Erythroblast (primary cell): ENCODE results near the gene PLCXD1.
"Not testable (repeated sequence)": the region's sequence is repeated elsewhere in the genome, so short reads cannot be mapped to it uniquely, and the experiment has no call there.

Experiments
- DNase-seq, 2 experiments: peaks; one replicate each; lab custom pipeline; 2025; lab: John Stamatoyannopoulos, UW
- GATA1 ChIP-seq: IDR thresholded peaks from 2 replicates; pipeline ENCODE4 v1.6.1; 2011; ENCODE audit warnings: low read depth, mild to moderate bottlenecking, control low read depth, low read length, moderate library complexity
- POLR2A ChIP-seq: IDR thresholded peaks from 2 replicates; pipeline ENCODE4 v1.6.1; 2011; ENCODE audit warnings: mild to moderate bottlenecking, low read length

PLCXD1 gene

DNA sequence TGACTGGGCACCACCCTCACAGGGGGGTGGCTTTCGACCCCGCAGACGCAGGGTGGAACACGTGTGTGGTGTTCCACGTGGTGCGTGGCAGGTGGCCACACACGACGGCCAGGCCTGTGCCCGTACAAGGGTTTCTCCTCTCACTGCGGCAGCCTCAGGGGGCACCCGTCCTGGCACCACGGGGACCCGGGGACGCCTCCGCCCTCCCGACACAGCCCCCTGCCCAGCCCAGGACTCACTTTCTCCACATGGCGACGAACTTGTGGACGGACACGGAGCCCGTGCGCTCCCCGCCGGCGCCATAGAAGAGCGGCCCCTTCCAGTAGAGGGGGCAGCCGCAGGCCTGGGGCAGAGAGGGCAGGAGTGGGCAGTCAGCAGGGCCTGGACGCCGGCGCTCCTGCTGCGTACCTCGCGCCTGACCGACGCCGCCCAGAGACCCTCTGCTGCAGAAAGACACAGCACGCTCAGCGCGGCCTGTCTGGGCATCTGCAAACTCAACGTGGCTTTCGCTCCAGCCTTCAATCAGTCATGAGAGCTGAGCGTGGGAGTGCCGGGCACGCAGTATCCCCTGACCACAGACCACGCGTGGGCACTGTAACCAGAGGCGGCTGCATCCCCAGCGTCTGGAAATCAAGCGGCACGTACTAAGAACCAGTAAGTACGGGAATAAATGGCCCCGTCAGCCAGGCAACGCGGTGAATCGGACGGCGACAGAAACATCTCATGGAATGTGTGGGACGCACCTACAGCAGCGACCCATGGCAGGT is 66.4 kb downstream of the PLCXD1 start:
- no peak for DNase-seq
- TF ChIP-seq GATA1 (no peak), POLR2A (no peak)

DNA sequence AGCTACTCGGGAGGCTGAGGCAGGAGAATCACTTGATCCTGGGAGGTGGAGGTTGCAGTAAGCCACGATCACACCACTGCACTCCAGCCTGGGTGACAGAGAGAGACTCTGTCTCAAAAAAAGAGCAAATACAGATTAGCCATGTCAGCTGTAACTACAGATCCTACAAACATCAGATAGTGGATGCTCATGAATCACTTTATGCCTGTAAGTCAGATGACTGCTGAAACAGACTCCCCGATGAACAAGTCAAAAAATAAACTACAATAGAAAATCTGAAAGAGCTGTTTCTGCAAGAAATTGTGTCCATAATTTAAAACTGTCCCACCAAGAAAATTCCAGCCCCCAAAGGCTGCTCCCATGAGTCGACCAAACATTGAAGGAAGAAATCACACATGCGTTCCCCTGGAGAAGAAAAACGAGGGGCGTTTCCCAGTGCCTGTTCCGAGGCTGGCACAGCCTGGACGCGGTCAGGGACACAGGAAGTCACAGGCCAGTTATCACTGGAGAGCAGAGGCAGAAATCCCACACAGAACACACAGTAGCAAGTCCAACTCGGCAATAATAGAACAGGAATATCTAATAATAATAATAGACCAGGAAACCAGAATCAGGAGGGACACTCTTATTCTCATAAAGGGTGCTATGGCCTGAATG is 67.4 kb downstream of the PLCXD1 start:
- TF ChIP-seq GATA1 (no peak), POLR2A (no peak)
- DNase-seq: no peak

DNA sequence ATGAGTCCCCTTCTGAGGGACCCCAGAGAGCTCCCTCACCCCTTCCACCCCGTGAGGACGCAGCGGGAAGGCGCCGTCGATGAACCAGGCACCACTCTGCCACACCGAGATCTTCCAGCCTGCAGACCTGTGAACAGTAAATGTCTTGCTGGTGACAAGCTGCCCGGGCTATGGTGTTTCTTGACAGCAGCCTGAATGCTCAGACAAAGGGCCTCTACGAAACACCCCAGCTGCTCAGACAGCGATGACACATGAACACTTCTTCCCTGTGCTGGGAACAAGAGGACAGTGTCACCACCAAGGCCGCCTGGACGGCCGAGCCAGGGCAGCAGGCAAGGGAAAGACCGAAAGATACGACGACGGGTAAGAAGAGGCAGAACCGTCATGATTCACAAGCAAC is 68.0 kb downstream of the PLCXD1 start:
- TF ChIP-seq GATA1 (no peak), POLR2A (no peak)
- no peak for DNase-seq

DNA sequence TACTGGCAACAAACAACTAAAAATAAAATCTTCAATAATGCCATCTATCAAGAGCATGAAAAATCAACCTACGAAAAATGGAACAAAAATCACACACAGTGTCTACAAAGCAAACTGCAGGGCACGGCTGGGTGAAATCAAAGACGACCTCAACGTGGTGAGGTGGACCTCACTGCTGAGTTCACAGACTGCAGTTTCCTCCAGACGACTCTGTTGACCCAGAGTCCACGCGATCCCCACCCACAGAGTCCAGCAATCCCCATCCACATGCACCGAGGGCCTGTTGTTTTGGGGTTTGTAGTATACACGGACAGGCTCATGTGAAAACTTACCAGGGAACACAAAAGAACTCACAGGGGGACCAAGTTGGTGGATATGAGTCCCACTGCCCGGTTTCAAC is 68.5 kb downstream of the PLCXD1 start:
- no peak for TF ChIP-seq GATA1
- TF ChIP-seq POLR2A: no peak
- no peak for DNase-seq

- TF ChIP-seq GATA1: no peak
- DNase-seq: no peak
Observed at GRCh38 chrX:350148-350533, 69.0 kb downstream of the PLCXD1 start.

- no peak for TF ChIP-seq POLR2A
- TF ChIP-seq GATA1: no peak
- no peak for DNase-seq
Observed at GRCh38 chrX:350534-351323, 69.5 kb downstream of the PLCXD1 start.

DNA sequence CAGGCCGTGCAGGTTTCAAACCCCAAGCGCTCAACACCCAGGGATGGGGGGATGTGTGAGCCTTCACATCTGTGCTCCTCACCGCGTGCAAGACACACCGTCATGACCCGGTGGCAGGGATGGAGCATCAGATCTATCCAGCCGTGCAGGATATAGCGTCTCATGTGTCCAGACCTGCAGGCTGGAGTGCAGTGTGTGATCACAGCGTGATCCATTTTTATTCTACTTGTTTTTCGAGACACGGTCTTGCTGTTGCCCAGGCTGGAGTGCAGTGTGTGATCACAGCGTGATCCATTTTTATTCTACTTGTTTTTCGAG is 70.1 kb downstream of the PLCXD1 start:
- DNase-seq: not testable (repeated sequence)

DNA sequence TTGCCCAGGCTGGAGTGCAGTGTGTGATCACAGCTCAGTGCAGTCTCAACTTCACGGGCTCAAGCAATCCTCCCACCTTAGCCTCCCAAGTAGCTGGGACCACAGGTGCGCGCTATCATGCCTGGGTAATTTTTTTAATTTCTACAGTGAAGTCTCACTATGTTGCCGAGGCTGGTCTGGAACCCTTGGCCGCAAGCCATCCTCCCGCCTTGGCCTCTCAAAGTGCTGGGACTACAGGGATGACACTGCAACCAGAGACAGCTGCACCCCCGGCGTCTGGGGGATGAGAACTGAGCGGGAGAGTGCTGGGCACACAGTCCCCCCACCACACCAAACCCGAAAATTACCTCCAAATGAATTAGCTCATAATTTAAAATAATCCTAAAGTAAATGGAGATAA is 70.6 kb downstream of the PLCXD1 start:
- no peak for DNase-seq
- TF ChIP-seq GATA1 (no peak), POLR2A (no peak)

DNA sequence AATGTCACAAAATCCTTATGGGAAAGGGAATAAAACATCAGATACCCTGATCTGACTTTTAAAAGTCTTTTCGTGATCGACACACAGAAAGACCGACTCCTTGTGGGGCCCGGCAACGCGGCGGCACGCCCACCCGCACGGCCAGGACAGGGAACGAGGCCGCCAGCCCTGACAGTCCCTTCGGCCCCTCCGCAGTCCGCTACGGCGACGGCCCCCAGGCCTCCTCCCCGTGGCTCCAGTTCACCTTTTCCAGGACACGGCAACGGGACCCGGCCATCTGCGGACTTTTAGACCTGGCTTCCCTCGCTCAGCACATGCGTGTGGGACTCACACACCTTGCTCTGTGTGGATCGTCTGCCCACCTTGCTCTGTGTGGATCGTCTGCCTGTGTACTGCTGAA is 71.0 kb downstream of the PLCXD1 start:
- DNase-seq: no peak
- TF ChIP-seq POLR2A (no peak), GATA1 (no peak)

- no peak for DNase-seq
Observed at GRCh38 chrX:352582-353314, 71.6 kb downstream of the PLCXD1 start.

More at GRCh38 chrX:352582-353314, 71.6 kb downstream of the PLCXD1 start:
- TF ChIP-seq GATA1 (no peak), POLR2A (no peak)
